WTC11 (cell line): ENCODE results near the gene KMT2A. TPM values are rescaled to one million over a fixed set of nuclear protein-coding genes. Genes with fewer than 3 reads are reported as not detected.
A peak's percentile ranks its signal among the peaks of the same experiment; 100 is the strongest.

Source experiments
- CBFB ChIP-seq: sonication (generic); formaldehyde crosslinking; IDR thresholded peaks from 2 replicates; pipeline ENCODE4 v1.8.1; 2022; ENCODE audit warnings: mild to moderate bottlenecking, low read depth, missing genetic modification reagents
- ELF4 ChIP-seq: sonication (generic); formaldehyde crosslinking; IDR thresholded peaks from 2 replicates; pipeline ENCODE4 v1.8.1; 2022; ENCODE audit warnings: low read depth, mild to moderate bottlenecking, moderate library complexity, missing genetic modification reagents
- IRF2 ChIP-seq: sonication (generic); formaldehyde crosslinking; IDR thresholded peaks from 2 replicates; pipeline ENCODE4 v1.8.0; 2022; ENCODE audit warnings: low read depth, missing genetic modification reagents, borderline replicate concordance
- KAT7 ChIP-seq: sonication (generic); formaldehyde crosslinking; IDR thresholded peaks from 2 replicates; pipeline ENCODE4 v1.8.1; 2023; ENCODE audit warnings: missing genetic modification reagents, mild to moderate bottlenecking, borderline replicate concordance
- MXD4 ChIP-seq: fragments of 250-450 bp; sonication (Bioruptor Pico); IDR thresholded peaks from 2 replicates; pipeline ENCODE4 v1.8.0; 2021; ENCODE audit warnings: mild to moderate bottlenecking, moderate library complexity, borderline replicate concordance
- NFATC4 ChIP-seq: fragments of 250-450 bp; sonication (Bioruptor Pico); IDR thresholded peaks from 2 replicates; pipeline ENCODE4 v1.9.0; 2021; ENCODE audit warnings: mild to moderate bottlenecking
- NR2C2 ChIP-seq: sonication (generic); formaldehyde crosslinking; IDR thresholded peaks from 2 replicates; pipeline ENCODE4 v1.8.0; 2022; ENCODE audit warnings: mild to moderate bottlenecking, missing genetic modification reagents
- NR3C1 ChIP-seq: sonication (generic); formaldehyde crosslinking; conservative IDR thresholded peaks from 2 replicates; pipeline ENCODE4 v1.8.1; 2023; ENCODE audit warnings: low read depth, mild to moderate bottlenecking, missing genetic modification reagents
- TCF7 ChIP-seq: sonication (generic); formaldehyde crosslinking; IDR thresholded peaks from 2 replicates; pipeline ENCODE4 v1.8.0; 2022; ENCODE audit warnings: mild to moderate bottlenecking, low read depth, missing genetic modification reagents, moderate library complexity
- TP53 ChIP-seq: sonication (generic); formaldehyde crosslinking; IDR thresholded peaks from 2 replicates; pipeline ENCODE4 v1.8.1; 2023; ENCODE audit warnings: mild to moderate bottlenecking, missing genetic modification reagents
- ZNF138 ChIP-seq: sonication (generic); formaldehyde crosslinking; conservative IDR thresholded peaks from 2 replicates; pipeline ENCODE4 v1.8.1; 2022; ENCODE audit warnings: mild to moderate bottlenecking, moderate library complexity, missing genetic modification reagents
- ZNF317 ChIP-seq: sonication (generic); formaldehyde crosslinking; IDR thresholded peaks from 2 replicates; pipeline ENCODE4 v1.8.1; 2023; ENCODE audit warnings: low read depth, mild to moderate bottlenecking, moderate library complexity, missing genetic modification reagents, borderline replicate concordance
- ZNF671 ChIP-seq: fragments of 250-450 bp; sonication (Bioruptor Pico); IDR thresholded peaks from 2 replicates; pipeline ENCODE4 v1.8.0; 2021; ENCODE audit warnings: mild to moderate bottlenecking
- total RNA-seq: library from RNA; stranded (reverse); gene quantifications from 3 replicates; pipeline ENCODE4 v1.2.3, GENCODE V29; 2021
- TF ChIP-seq, protein P1 (sequence below): sonication (generic); formaldehyde crosslinking; IDR thresholded peaks from 2 replicates; pipeline ENCODE4 v1.8.0; 2022; ENCODE audit warnings: missing genetic modification reagents
- TF ChIP-seq, protein P2 (sequence below): fragments of 250-450 bp; sonication (Bioruptor Pico); IDR thresholded peaks from 2 replicates; pipeline ENCODE4 v1.9.0; 2021; ENCODE audit warnings: mild to moderate bottlenecking
- TF ChIP-seq, protein P3 (sequence below): sonication (generic); formaldehyde crosslinking; IDR thresholded peaks from 2 replicates; pipeline ENCODE4 v1.8.0; 2022; ENCODE audit warnings: mild to moderate bottlenecking, missing genetic modification reagents
- TF ChIP-seq, protein P4 (sequence below): fragments of 250-450 bp; sonication (Bioruptor Pico); IDR thresholded peaks from 2 replicates; pipeline ENCODE4 v2.1.2; 2022; ENCODE audit warnings: mild to moderate bottlenecking, moderate library complexity
- TF ChIP-seq, protein P5 (sequence below): sonication (generic); formaldehyde crosslinking; IDR thresholded peaks from 2 replicates; pipeline ENCODE4 v1.8.0; 2023; ENCODE audit warnings: missing genetic modification reagents, mild to moderate bottlenecking, borderline replicate concordance
- TF ChIP-seq, protein P6 (sequence below): sonication (generic); formaldehyde crosslinking; IDR thresholded peaks from 2 replicates; pipeline ENCODE4 v1.8.0; 2022; ENCODE audit warnings: mild to moderate bottlenecking, missing genetic modification reagents
- TF ChIP-seq, protein P7 (sequence below): fragments of 200-600 bp; IDR thresholded peaks from 2 replicates; pipeline ENCODE4 v1.8.0; 2022; ENCODE audit warnings: antibody characterized with exemption

The KMT2A gene
- total RNA-seq, 1 experiment from 2014 or later, result 59.1 TPM

DNA sequence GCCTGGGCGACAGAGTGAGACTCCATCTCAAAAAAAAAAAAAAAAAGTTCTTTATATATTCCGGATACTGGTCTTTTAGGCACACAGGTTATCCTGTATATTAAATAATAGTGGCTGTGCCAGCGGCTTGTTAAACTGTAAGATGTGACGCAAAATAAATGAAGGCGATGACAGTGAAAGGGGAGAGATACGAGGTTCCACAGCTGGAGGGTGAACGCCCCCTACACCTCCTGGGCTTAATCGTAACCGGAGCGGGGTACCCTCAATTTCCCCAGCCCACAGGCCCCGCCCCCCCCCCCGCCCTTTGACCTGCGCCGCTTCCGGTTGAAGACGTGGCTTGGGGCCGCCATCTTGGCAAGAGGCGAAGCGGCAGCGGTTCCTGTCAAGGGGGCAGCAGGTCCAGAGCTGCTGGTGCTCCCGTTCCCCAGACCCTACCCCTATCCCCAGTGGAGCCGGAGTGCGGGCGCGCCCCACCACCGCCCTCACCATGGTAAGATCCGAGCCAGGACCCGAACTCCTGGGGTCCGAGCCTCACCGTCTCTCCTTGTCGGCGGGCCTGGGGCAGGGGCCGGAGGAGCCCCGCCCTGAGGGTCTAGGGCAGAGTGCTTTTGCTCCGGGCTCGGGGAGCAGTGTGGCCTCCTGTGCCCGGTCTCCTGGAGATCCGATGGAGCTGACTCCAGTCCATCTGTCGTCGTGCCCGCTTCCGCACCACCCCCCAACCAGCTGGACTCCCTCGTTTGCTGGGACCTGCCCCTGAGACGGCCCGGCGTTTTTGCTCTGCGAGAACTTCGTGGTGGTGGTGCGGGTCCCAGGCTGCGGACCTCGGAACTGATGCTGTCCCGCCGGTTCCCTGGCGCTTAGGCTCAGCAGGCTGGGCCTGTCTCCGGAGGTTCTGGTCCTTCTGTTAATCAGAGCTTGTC lies 136.0 kb downstream of the KMT2A start, which contains the start of gene ARCN1 (continued):
- TF ChIP-seq, protein P1, sequence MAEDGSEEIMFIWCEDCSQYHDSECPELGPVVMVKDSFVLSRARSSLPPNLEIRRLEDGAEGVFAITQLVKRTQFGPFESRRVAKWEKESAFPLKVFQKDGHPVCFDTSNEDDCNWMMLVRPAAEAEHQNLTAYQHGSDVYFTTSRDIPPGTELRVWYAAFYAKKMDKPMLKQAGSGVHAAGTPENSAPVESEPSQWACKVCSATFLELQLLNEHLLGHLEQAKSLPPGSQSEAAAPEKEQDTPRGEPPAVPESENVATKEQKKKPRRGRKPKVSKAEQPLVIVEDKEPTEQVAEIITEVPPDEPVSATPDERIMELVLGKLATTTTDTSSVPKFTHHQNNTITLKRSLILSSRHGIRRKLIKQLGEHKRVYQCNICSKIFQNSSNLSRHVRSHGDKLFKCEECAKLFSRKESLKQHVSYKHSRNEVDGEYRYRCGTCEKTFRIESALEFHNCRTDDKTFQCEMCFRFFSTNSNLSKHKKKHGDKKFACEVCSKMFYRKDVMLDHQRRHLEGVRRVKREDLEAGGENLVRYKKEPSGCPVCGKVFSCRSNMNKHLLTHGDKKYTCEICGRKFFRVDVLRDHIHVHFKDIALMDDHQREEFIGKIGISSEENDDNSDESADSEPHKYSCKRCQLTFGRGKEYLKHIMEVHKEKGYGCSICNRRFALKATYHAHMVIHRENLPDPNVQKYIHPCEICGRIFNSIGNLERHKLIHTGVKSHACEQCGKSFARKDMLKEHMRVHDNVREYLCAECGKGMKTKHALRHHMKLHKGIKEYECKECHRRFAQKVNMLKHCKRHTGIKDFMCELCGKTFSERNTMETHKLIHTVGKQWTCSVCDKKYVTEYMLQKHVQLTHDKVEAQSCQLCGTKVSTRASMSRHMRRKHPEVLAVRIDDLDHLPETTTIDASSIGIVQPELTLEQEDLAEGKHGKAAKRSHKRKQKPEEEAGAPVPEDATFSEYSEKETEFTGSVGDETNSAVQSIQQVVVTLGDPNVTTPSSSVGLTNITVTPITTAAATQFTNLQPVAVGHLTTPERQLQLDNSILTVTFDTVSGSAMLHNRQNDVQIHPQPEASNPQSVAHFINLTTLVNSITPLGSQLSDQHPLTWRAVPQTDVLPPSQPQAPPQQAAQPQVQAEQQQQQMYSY (CRISPR knock-in tag), result peak; percentile 15; the same call in 1 of the 2 replicates
- TF ChIP-seq, protein P2, sequence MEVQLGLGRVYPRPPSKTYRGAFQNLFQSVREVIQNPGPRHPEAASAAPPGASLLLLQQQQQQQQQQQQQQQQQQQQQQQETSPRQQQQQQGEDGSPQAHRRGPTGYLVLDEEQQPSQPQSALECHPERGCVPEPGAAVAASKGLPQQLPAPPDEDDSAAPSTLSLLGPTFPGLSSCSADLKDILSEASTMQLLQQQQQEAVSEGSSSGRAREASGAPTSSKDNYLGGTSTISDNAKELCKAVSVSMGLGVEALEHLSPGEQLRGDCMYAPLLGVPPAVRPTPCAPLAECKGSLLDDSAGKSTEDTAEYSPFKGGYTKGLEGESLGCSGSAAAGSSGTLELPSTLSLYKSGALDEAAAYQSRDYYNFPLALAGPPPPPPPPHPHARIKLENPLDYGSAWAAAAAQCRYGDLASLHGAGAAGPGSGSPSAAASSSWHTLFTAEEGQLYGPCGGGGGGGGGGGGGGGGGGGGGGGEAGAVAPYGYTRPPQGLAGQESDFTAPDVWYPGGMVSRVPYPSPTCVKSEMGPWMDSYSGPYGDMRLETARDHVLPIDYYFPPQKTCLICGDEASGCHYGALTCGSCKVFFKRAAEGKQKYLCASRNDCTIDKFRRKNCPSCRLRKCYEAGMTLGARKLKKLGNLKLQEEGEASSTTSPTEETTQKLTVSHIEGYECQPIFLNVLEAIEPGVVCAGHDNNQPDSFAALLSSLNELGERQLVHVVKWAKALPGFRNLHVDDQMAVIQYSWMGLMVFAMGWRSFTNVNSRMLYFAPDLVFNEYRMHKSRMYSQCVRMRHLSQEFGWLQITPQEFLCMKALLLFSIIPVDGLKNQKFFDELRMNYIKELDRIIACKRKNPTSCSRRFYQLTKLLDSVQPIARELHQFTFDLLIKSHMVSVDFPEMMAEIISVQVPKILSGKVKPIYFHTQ (CRISPR knock-in tag), result no peak
- TF ChIP-seq, protein P3, sequence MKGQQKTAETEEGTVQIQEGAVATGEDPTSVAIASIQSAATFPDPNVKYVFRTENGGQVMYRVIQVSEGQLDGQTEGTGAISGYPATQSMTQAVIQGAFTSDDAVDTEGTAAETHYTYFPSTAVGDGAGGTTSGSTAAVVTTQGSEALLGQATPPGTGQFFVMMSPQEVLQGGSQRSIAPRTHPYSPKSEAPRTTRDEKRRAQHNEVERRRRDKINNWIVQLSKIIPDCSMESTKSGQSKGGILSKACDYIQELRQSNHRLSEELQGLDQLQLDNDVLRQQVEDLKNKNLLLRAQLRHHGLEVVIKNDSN (CRISPR knock-in tag), result no peak
- TF ChIP-seq, protein P4, sequence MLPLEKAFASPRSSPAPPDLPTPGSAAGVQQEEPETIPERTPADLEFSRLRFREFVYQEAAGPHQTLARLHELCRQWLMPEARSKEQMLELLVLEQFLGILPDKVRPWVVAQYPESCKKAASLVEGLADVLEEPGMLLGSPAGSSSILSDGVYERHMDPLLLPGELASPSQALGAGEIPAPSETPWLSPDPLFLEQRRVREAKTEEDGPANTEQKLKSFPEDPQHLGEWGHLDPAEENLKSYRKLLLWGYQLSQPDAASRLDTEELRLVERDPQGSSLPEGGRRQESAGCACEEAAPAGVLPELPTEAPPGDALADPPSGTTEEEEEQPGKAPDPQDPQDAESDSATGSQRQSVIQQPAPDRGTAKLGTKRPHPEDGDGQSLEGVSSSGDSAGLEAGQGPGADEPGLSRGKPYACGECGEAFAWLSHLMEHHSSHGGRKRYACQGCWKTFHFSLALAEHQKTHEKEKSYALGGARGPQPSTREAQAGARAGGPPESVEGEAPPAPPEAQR, result no peak
- TF ChIP-seq, protein P5, sequence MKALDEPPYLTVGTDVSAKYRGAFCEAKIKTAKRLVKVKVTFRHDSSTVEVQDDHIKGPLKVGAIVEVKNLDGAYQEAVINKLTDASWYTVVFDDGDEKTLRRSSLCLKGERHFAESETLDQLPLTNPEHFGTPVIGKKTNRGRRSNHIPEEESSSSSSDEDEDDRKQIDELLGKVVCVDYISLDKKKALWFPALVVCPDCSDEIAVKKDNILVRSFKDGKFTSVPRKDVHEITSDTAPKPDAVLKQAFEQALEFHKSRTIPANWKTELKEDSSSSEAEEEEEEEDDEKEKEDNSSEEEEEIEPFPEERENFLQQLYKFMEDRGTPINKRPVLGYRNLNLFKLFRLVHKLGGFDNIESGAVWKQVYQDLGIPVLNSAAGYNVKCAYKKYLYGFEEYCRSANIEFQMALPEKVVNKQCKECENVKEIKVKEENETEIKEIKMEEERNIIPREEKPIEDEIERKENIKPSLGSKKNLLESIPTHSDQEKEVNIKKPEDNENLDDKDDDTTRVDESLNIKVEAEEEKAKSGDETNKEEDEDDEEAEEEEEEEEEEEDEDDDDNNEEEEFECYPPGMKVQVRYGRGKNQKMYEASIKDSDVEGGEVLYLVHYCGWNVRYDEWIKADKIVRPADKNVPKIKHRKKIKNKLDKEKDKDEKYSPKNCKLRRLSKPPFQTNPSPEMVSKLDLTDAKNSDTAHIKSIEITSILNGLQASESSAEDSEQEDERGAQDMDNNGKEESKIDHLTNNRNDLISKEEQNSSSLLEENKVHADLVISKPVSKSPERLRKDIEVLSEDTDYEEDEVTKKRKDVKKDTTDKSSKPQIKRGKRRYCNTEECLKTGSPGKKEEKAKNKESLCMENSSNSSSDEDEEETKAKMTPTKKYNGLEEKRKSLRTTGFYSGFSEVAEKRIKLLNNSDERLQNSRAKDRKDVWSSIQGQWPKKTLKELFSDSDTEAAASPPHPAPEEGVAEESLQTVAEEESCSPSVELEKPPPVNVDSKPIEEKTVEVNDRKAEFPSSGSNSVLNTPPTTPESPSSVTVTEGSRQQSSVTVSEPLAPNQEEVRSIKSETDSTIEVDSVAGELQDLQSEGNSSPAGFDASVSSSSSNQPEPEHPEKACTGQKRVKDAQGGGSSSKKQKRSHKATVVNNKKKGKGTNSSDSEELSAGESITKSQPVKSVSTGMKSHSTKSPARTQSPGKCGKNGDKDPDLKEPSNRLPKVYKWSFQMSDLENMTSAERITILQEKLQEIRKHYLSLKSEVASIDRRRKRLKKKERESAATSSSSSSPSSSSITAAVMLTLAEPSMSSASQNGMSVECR (CRISPR knock-in tag), result peak; percentile 33; the same call in 1 of the 2 replicates
- TF ChIP-seq ELF4 (CRISPR knock-in tag) (0 out of 2 replicates have a peak, but pooled peaks have one; percentile 51), ZNF317 (CRISPR knock-in tag) (no peak), IRF2 (no peak), ZNF138 (CRISPR knock-in tag) (no peak), ZNF671 (no peak), NFATC4 (CRISPR knock-in tag) (no peak), CBFB (no peak), NR2C2 (CRISPR knock-in tag) (peak; percentile 56; the same call in 1 of the 2 replicates), KAT7 (CRISPR knock-in tag) (no peak), MXD4 (CRISPR knock-in tag) (no peak), TP53 (CRISPR knock-in tag) (0 out of 2 replicates have a peak, but pooled peaks have one; percentile 27), TCF7 (CRISPR knock-in tag) (no peak), NR3C1 (CRISPR knock-in tag) (no peak)
- TF ChIP-seq, protein P6, sequence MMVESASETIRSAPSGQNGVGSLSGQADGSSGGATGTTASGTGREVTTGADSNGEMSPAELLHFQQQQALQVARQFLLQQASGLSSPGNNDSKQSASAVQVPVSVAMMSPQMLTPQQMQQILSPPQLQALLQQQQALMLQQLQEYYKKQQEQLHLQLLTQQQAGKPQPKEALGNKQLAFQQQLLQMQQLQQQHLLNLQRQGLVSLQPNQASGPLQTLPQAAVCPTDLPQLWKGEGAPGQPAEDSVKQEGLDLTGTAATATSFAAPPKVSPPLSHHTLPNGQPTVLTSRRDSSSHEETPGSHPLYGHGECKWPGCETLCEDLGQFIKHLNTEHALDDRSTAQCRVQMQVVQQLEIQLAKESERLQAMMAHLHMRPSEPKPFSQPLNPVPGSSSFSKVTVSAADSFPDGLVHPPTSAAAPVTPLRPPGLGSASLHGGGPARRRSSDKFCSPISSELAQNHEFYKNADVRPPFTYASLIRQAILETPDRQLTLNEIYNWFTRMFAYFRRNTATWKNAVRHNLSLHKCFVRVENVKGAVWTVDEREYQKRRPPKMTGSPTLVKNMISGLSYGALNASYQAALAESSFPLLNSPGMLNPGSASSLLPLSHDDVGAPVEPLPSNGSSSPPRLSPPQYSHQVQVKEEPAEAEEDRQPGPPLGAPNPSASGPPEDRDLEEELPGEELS (CRISPR knock-in tag), result peak; percentile 53; the same call in 1 of the 2 replicates
- TF ChIP-seq, protein P7, sequence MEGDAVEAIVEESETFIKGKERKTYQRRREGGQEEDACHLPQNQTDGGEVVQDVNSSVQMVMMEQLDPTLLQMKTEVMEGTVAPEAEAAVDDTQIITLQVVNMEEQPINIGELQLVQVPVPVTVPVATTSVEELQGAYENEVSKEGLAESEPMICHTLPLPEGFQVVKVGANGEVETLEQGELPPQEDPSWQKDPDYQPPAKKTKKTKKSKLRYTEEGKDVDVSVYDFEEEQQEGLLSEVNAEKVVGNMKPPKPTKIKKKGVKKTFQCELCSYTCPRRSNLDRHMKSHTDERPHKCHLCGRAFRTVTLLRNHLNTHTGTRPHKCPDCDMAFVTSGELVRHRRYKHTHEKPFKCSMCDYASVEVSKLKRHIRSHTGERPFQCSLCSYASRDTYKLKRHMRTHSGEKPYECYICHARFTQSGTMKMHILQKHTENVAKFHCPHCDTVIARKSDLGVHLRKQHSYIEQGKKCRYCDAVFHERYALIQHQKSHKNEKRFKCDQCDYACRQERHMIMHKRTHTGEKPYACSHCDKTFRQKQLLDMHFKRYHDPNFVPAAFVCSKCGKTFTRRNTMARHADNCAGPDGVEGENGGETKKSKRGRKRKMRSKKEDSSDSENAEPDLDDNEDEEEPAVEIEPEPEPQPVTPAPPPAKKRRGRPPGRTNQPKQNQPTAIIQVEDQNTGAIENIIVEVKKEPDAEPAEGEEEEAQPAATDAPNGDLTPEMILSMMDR, result no peak
